ENCODE results near the gene PLXNA4. TPM values are rescaled to one million over a fixed set of nuclear protein-coding genes. Genes with fewer than 3 reads are reported as not detected.
A peak's percentile ranks its signal among the peaks of the same experiment; 100 is the strongest.

PLXNA4 gene
- total RNA-seq, 1 donor from 2014 or later = 0.13 TPM

DNA sequence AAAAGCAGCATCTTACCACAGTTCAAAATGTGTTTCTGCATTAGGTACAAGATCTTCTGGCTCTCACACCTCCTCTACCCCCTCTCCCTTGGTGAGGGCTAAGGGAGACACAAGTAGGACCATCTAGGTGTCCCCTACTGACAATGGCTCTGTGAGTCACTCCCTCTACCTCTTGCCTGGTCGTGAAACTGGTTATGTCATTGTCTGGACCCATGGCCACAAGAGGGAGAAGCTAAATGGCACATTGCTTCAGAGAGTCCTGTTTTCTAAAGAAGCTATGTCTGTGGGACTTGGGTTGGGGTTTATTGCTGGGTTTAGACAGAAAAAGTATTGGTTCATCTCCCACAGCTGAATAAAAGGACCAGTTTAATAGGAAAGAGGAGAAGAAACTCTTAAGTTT is 4.0 kb upstream of the PLXNA4 start:
- intact Hi-C loops (cut with micrococcal nuclease) = loop anchor here (1.0 to 2.0 kb wide), 4 partner anchors 186 to 854 kb away; no protein-coding TSS in a partner anchor
- DNase-seq (ENCODE audit: low spot score) = no peak
- Mint-ChIP-seq H3K4me1 (ENCODE audit: low read depth) (peaks cover 7% of the 10 kb centered on the region), H3K9me3 (no peaks in the 10 kb centered on the region), H3K27ac (no peak overlapping the region), H3K27me3 (ENCODE audit: insufficient read depth) (peaks cover 50% of the 10 kb centered on the region), H3K36me3 (ENCODE audit: low read depth) (no peaks in the 10 kb centered on the region), H3K4me3 (no peak overlapping the region)

DNA sequence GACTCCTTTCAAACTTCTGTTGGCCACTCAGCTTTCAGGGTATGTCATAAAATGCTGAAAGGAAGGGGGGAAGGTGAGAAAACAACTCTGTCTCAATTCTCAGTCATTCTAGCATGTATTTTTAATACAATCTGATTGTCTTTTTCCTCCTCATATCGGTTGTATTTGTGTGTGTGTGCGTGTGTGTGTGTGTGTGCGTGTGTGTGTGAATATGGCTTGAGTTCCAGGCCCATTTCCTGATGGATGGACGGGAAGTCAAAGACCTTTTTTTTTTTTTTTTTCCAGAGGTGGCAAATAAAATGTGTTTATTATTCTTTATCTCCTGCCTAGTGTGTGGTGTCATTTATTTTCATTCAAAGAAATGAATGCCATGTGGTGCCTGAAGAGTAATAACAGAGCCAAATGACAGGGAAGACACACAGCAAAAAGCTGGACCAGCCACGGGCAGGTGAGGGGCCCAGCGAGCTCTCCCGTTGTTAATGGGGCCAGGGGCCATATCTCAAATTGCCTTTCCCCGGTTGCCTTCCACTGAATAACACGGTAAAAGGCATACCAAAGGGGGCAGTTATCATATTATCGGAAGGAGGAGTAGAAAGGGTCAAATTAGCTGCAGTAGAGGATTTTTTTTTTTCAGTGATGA is 3.1 kb upstream of the PLXNA4 start:
- no peak for DNase-seq (ENCODE audit: low spot score)
- no peak overlapping the region for H3K27ac Mint-ChIP-seq
- peaks cover 15% of the 10 kb centered on the region for H3K4me1 Mint-ChIP-seq (ENCODE audit: low read depth)
- no peak overlapping the region for H3K4me3 Mint-ChIP-seq
- H3K9me3 Mint-ChIP-seq = no peaks in the 10 kb centered on the region
- H3K36me3 Mint-ChIP-seq (ENCODE audit: low read depth) = no peaks in the 10 kb centered on the region
- peaks cover 52% of the 10 kb centered on the region for H3K27me3 Mint-ChIP-seq (ENCODE audit: insufficient read depth)
- intact Hi-C loops (cut with micrococcal nuclease) = loop anchor here (5.0 kb wide), 2 partner anchors 52 to 892 kb away; no protein-coding TSS in a partner anchor

DNA sequence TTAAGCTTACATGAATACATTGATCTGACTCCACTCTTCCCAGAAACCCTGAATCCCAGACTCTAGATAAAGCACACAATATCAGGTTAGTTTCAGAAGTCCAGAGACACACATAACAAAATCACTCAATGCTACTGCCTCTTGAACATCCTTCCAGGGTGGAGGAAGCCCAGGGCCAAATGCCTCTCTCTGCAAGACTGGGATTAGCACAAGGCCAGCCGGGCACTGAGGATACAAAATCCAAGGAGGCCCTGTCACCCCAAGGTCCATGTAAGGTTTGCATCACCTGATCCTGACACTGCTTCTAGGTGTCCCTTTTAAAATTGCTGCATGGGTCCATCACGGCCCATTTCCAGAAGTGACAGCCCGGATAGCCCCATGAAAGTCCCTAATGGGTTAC is 2.6 kb upstream of the PLXNA4 start:
- Mint-ChIP-seq H3K9me3 (no peaks in the 10 kb centered on the region), H3K36me3 (ENCODE audit: low read depth) (no peaks in the 10 kb centered on the region), H3K4me1 (ENCODE audit: low read depth) (peaks cover 20% of the 10 kb centered on the region), H3K4me3 (no peak overlapping the region), H3K27me3 (ENCODE audit: insufficient read depth) (peaks cover 55% of the 10 kb centered on the region), H3K27ac (no peak overlapping the region)
- DNase-seq (ENCODE audit: low spot score) = no peak
- intact Hi-C loops (cut with micrococcal nuclease) = loop anchor here (5.0 kb wide), 2 partner anchors 52 to 892 kb away; no protein-coding TSS in a partner anchor

DNA sequence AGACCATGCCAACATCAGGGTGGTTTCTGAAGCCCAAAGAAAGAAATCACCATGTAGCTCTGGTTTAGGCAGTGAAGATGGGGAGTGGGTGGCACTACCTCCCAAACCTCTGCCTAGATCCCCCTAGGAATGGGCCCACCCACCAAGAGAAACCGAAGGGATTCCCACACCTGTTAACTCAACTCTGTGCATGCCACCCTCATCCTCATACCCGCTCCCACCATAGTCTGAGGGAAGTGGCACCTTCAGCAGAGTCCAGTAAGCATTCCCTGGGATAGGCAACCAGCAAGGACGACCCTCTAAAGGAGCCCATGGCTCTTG is 1.7 kb upstream of the PLXNA4 start:
- Mint-ChIP-seq H3K4me1 (ENCODE audit: low read depth) (peaks cover 28% of the 10 kb centered on the region), H3K27me3 (ENCODE audit: insufficient read depth) (peaks cover 60% of the 10 kb centered on the region), H3K9me3 (no peaks in the 10 kb centered on the region), H3K4me3 (peak overlapping the region; percentile 32), H3K36me3 (ENCODE audit: low read depth) (no peaks in the 10 kb centered on the region), H3K27ac (peak overlapping the region; percentile 40)
- no peak for DNase-seq (ENCODE audit: low spot score)
- intact Hi-C loops (cut with micrococcal nuclease) = loop anchor here (5.0 kb wide), 2 partner anchors 51 to 891 kb away; no protein-coding TSS in a partner anchor

DNA sequence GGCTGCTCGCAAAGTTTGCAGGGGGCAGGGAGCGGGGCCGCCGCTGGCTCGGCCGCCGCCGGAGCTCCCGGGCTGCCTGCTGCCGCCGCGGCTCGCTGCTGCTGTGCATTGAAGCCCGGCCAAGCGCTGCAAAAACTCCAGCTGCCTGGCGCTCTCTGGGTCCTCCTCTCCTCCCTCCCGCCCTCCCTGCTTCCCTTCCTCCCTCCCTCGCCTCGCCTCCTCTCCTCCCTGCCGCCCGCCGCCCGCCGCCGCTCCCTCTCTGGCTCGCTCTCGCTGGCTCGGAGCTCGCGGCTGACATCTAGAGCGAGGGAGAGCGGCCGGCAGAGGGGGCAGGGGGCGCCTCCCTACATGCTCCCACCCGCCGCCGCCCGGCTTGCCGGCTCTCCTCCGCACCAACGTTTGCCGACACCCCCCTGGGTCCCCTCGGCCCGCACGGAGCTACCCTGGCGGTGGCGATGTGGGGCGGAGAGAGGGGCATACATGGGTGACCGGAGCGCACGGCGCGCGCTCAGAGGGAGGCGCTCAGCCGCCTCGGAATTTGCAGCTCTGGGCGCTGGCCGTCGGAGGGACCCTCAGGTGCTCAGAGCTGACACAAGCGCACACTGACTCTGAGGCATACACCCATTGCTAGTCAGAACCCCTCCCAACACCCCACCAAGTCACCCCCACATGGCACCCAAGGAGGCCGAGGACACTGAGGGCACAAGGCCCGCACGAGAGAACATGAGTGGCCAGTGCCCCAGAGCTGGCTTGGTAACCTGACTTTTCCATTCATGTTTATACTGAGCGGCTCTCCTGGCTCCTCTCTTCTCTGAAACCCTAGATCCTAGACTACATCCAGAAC is 1.2 kb upstream of the PLXNA4 start:
- Mint-ChIP-seq H3K27me3 (ENCODE audit: insufficient read depth) (peaks cover 66% of the 10 kb centered on the region), H3K9me3 (no peaks in the 10 kb centered on the region), H3K27ac (peak overlapping the region; percentile 40), H3K36me3 (ENCODE audit: low read depth) (no peaks in the 10 kb centered on the region), H3K4me3 (peak overlapping the region; percentile 32), H3K4me1 (ENCODE audit: low read depth) (peaks cover 28% of the 10 kb centered on the region)
- no peak for DNase-seq (ENCODE audit: low spot score)
- intact Hi-C loops (cut with micrococcal nuclease) = loop anchor here (5.0 kb wide), 2 partner anchors 50 to 890 kb away; no protein-coding TSS in a partner anchor

DNA sequence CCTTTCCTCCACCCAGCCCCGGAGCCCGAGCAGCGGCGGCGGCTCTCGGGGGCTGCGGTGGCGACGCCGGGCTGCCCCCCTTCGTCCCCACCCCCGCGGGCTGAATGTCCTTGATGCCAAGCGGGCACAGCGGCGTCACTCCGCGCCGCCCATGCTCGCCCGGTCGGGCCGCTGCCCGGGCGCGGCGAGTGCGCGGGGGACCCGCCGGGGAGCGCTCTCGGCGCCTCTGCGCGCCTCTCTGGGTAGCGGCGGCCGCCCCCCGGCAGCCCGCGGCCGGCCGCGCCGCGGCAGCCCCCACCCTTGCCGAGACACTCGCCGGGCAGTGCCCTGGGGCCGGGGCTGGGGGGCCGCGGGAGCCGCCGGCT is 433 bp upstream of the PLXNA4 start:
- Mint-ChIP-seq H3K27me3 (ENCODE audit: insufficient read depth) (peaks cover 69% of the 10 kb centered on the region), H3K36me3 (ENCODE audit: low read depth) (no peaks in the 10 kb centered on the region), H3K4me3 (no peak overlapping the region), H3K27ac (no peak overlapping the region), H3K9me3 (no peaks in the 10 kb centered on the region), H3K4me1 (ENCODE audit: low read depth) (peaks cover 28% of the 10 kb centered on the region)
- intact Hi-C loops (cut with micrococcal nuclease) = loop anchor here (5.0 kb wide), 2 partner anchors 49 to 889 kb away; no protein-coding TSS in a partner anchor
- no peak for DNase-seq (ENCODE audit: low spot score)

DNA sequence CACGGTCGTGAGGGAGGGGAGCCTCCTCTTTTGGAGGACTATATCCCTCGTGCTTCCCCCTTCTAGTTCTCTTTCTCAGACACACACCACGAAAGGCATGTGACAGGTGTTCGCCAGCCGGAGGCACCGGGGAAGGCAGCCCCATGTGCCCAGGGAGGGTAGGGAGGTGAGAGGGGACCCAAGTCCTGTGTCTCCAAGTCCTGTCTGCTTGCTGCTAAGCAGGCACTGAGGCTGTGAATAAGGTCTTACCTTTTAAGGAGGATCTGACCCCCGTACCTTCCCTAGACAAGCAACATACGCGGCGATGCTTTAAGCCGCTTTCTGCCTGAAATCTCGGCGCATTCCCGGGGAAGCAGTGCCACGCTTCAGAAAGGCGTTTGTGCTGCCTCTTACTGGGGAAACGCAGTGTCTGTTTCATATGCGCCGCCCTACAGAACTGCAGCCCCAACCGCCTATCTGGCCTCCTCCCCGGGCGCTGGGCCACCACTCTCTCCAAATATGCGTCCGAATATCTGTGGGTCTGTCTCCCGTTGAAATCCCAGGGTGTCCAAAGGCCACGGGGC is 770 bp downstream of the PLXNA4 start:
- Mint-ChIP-seq H3K27me3 (ENCODE audit: insufficient read depth) (peaks cover 79% of the 10 kb centered on the region), H3K36me3 (ENCODE audit: low read depth) (no peaks in the 10 kb centered on the region), H3K4me3 (peak overlapping the region; percentile 39), H3K4me1 (ENCODE audit: low read depth) (peaks cover 26% of the 10 kb centered on the region), H3K27ac (no peak overlapping the region), H3K9me3 (no peaks in the 10 kb centered on the region)
- intact Hi-C loops (cut with micrococcal nuclease) = loop anchor here (5.0 kb wide), 2 partner anchors 48 to 888 kb away; no protein-coding TSS in a partner anchor
- no peak for DNase-seq (ENCODE audit: low spot score)

DNA sequence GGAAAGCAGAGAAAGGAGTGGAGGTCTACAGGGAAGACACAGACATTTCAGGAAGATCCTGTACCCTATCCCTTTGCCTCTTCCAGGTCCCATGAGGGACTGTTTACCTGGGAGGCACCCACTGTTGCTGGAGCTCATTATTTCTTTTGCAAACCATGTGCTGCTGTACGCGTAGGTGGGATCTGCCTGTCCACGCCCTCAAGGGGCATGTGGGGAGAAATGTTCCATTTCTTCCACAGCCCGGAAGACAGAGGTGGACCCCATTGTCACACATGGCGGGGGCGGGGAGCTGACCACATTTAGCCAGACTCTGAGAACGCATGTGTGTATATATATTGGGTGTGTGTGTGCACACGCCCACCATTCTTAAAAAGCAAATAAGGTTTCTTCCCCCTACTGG is 2.0 kb downstream of the PLXNA4 start:
- peak overlapping the region; percentile 1 for H3K4me3 Mint-ChIP-seq
- intact Hi-C loops (cut with micrococcal nuclease) = no loop called here
- no peak for DNase-seq (ENCODE audit: low spot score)
- no peaks in the 10 kb centered on the region for H3K9me3 Mint-ChIP-seq
- peaks cover 22% of the 10 kb centered on the region for H3K4me1 Mint-ChIP-seq (ENCODE audit: low read depth)
- no peak overlapping the region for H3K27ac Mint-ChIP-seq
- peaks cover 75% of the 10 kb centered on the region for H3K27me3 Mint-ChIP-seq (ENCODE audit: insufficient read depth)
- no peaks in the 10 kb centered on the region for H3K36me3 Mint-ChIP-seq (ENCODE audit: low read depth)

DNA sequence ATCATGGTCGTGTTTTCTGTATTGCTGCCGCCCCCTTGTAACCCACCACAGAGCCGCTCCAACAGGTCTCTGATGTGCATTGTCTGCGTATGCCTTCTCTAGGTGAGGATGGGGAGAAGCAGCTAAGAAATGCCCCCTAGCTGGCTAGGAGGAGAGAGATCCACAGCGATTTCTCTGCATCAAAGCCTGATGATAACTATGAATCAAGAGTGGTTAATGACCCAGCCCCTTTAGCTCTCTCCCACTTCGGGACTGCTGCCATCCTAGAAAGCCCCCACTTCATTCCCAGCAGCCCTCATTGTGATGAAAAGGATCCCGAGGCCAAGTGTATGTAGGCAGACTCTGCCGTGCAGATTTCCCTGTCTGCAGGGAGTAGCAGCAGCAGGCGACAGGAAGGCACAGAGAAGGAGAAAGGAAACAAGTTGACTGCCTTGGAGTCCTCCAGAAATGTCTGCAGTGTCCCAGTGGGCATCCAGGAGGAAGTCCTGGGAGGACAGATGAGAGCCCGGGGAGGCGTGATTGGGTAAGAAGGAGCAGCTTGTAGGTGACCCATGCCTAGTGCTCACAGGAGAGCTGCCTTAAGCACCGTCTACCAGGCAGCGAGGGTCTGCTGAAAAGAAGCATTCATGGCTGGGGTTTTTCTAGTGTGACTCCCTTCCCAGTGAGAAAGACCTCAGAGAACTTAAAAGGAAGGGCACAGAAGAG is 2.9 kb downstream of the PLXNA4 start:
- H3K36me3 Mint-ChIP-seq (ENCODE audit: low read depth) = no peaks in the 10 kb centered on the region
- H3K4me3 Mint-ChIP-seq = no peak overlapping the region
- no peak for DNase-seq (ENCODE audit: low spot score)
- H3K9me3 Mint-ChIP-seq = no peaks in the 10 kb centered on the region
- peaks cover 22% of the 10 kb centered on the region for H3K4me1 Mint-ChIP-seq (ENCODE audit: low read depth)
- H3K27me3 Mint-ChIP-seq (ENCODE audit: insufficient read depth) = peaks cover 70% of the 10 kb centered on the region
- intact Hi-C loops (cut with micrococcal nuclease) = no loop called here
- no peak overlapping the region for H3K27ac Mint-ChIP-seq

DNA sequence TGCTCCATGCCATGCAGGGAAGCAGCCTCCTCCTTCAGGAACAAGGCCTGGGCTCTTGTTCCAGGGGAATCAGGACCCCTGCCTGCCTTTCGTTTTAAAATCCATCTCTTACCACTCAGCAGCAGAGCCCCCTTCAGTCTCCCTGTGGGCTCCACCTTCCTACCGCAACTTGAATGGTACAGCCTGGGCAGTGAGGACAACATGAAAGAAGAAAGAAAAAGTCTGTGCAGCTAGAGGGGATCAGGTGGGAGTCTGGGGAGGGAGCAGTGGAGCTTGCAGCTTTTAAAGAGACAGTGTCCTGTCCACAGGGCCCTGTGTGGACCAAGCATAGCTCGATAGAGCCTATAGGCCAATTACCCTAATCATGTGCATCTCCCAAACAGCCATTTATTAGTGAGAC is 3.7 kb downstream of the PLXNA4 start:
- Mint-ChIP-seq H3K36me3 (ENCODE audit: low read depth) (no peaks in the 10 kb centered on the region), H3K4me1 (ENCODE audit: low read depth) (peaks cover 22% of the 10 kb centered on the region), H3K9me3 (no peaks in the 10 kb centered on the region), H3K27me3 (ENCODE audit: insufficient read depth) (peaks cover 66% of the 10 kb centered on the region), H3K4me3 (no peak overlapping the region), H3K27ac (no peak overlapping the region)
- no peak for DNase-seq (ENCODE audit: low spot score)
- intact Hi-C loops (cut with micrococcal nuclease) = no loop called here

DNA sequence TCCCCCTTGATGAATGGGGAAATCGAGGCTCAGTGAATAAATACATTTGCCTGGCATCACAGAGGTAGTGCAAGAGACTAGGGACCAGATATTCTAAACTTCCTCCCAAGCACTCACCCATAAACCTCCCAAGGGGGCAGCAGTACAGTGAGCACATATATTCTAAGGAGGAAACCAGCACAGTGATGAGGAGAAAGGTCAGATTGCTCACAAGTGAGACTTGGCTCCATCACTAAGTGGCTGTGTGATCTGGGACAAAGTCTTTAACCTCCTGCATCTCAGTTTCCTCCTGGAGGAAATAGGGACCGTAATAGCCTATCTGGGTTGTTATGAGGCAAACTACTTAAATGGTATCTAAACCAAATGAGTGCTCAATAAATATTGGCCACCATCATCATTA is 4.3 kb downstream of the PLXNA4 start:
- no peak for DNase-seq (ENCODE audit: low spot score)
- Mint-ChIP-seq H3K36me3 (ENCODE audit: low read depth) (no peaks in the 10 kb centered on the region), H3K9me3 (no peaks in the 10 kb centered on the region), H3K4me1 (ENCODE audit: low read depth) (peaks cover 22% of the 10 kb centered on the region), H3K27me3 (ENCODE audit: insufficient read depth) (peaks cover 69% of the 10 kb centered on the region), H3K27ac (no peak overlapping the region), H3K4me3 (no peak overlapping the region)
- intact Hi-C loops (cut with micrococcal nuclease) = no loop called here

DNA sequence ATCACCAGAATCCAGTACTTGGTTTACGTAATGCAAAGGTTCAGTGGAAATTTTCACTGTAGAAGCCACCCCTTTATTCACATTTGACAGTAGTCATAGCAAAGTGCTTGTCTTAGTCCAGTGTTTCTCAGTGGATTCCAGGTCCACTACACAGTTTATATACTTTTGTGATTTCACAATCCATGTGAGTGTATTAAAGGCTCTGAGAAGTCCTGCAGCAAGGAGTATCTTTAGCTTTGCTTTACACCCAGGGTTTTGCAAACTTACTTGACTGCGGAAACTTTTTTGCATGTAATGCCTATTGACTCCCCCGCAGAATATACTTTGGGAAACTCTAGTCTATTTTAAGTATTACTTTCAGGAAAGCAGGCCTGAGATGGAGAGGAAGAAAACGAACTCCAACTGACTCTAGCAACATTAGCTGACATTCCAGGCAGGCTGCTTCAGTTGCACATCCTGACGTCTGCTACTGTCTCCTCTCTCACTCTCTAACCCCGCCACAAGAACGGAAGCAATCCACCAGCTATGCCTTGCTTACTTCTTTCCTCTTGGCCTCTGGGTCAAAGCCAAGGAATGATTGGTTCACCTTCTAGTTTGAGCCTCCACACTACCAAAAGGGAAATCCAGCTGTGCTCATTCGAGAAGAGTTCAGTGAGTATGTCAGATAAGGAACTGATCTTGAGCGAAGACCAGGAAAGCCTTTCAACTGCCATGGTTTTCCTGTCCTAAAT is 6.2 kb downstream of the PLXNA4 start:
- Mint-ChIP-seq H3K4me1 (ENCODE audit: low read depth) (peaks cover 19% of the 10 kb centered on the region), H3K27ac (no peak overlapping the region), H3K36me3 (ENCODE audit: low read depth) (no peaks in the 10 kb centered on the region), H3K4me3 (no peak overlapping the region), H3K27me3 (ENCODE audit: insufficient read depth) (peaks cover 66% of the 10 kb centered on the region), H3K9me3 (no peaks in the 10 kb centered on the region)
- intact Hi-C loops (cut with micrococcal nuclease) = no loop called here
- no peak for DNase-seq (ENCODE audit: low spot score)

All from activated T-helper 1 cell treated with anti-CD3 and anti-CD28 coated beads, Interleukin-12 subunit alpha, Interleukin-12 subunit beta, Interleukin-2, Interleukin-4 antibody, amounts not matched to agents 30 ng/mL and 10 ng/mL and 1 ng/mL, durations not matched to agents 14 hours and 24 hours and 36 hours (primary cell).